IPS DF 19.7 (cell line): ENCODE data around the gene FNDC7.
"Not testable (repeated sequence)": the region's sequence is repeated elsewhere in the genome, so short reads cannot be mapped to it uniquely, and the experiment has no call there.

Experiments
- DNase-seq: peaks from one replicate; pipeline ENCODE4 v3.0.0-alpha.2; 2013; ENCODE audit warnings: low read depth, low spot score

FNDC7 gene, protein sequence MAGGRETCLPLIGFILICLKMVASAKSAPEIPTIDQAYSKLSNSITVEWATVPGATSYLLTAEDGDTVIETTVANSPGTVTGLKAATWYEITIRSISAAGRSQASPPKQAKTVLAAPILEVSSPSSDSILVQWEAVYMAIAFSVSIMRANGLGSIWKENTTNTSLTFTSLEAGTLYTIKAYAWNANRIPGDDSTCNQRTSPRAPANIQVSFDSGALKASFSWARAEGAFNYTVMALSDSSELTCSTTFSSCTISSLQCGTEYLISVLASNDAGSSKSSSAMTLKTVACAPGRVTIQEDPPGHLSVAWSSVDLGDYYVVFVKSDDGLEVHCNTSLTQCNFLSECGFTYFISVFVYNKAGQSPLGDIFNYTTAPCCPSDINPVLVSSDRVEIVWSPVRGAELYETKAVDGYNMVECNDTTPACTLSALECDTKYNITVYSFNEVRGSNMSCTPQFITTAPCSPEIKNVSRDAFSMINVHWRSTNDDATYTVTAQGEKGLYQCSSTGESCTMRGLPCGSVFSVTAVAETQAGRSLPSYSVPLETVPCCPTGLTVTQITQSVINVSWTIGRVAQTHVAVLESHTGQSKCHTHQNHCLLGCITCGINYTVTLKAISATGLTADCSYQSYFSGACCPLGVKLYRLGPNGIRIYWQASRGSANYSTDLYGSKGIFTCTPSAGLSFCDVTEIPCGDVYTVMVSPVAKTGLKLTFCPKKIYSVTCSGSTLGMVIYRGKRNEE

DNA sequence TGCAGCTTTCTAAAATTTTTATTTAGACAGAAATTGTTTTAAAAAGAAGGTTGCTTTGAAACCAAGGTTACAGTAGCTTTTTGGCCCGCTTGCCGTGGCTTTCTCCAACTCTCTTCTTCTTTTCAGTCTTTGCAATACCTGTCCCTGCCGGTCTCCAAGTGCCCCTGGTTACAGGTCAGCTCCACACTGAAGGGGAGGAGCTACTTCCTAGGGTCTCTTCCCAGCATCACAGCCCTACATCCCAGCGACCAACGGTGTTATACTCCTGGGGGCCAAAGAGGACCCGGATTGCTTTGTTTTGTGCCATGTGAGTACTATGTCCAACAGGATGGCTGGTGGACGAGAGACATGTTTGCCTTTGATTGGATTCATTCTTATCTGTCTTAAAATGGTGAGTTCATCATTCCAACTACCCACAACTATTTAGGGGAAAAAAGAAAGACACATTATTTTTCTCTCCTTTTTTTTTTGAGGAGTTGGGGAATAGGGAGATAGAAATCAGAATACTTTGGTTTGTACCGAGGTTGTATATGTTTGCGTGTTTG lies at the start of gene FNDC7:
TSS of gene FNDC7 (plus strand) at position 303 of the 545 bp plus-strand sequence. CDS start at position 329, 26 bp downstream.
- DNase-seq, result peak; percentile 64

DNA sequence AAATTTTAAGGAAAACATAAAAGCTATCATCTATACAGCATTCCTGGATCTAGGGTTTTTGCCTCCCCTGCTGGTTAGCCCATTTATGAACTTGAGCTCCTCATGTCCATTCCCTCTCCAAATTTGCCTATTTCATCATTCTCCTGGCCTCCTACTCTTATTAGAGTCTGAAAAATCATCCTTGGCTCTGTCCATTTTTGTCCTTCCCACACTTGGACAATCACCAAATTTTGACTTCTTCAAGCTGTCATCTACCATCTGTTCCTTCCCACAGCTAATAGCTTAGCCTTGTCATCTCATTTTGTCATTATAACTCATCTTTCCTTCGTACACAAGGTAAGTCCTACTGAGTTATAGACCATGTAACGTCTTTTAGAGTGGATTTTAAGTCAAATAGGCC lies 49.6 kb upstream of the FNDC7 start:
- DNase-seq, result no peak

DNA sequence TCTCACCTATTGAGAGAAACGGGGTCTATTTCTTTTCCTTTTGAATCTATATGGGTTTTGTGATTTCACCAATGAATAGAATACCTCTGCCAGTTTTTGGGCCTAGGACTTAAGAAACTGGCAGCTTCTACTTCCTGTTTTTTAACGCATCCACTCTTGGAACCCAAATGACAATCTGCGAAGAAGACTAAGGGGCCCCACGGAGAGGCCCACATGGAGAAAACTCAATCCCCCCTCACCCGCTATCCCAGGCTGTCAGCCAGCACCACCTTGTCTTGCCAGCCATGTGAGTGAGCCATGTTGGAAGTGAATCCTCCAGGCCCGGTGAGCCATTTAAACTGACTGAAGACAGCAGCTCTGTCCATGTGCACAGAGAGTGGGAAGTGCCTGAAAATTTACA lies 48.2 kb upstream of the FNDC7 start:
- no peak for DNase-seq

DNA sequence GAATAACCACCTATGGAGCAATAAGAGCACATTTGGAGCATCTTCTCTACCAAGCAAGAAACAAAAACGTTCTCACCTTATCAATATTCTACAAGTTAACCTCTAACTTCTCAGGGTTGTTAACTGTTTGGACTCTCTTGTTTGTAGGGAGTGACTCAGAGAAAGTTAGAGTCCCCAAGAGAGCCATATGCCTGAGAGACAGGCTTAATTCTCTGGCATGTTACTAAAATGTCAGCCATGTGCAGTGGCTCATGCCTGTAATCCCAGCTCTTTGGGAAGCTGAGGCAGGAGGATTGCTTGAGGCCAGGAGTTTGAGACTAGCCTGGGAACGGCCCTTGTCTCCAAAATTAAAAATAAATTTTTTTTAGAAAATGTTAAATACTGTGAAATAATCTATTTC lies 47.6 kb upstream of the FNDC7 start:
- no peak for DNase-seq

DNA sequence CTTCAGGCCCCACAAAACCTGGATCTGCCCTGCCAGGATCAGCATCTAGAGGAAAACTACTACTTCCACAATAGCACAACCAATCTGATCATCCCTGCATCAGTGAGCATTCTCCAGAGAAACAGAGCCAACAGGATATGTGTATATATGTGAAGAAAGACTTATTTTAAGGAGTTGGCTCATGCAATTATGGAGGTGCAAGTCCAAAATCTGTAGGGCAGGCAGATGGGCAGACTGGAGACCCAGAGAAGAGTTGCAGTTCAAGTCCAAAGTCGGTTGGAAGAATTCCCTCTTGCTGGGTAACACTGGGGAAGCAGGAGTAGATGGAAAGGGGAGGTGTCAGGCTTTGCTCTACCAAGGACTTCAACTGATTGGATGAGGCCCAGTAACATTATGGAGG lies 46.9 kb upstream of the FNDC7 start:
- no peak for DNase-seq

DNA sequence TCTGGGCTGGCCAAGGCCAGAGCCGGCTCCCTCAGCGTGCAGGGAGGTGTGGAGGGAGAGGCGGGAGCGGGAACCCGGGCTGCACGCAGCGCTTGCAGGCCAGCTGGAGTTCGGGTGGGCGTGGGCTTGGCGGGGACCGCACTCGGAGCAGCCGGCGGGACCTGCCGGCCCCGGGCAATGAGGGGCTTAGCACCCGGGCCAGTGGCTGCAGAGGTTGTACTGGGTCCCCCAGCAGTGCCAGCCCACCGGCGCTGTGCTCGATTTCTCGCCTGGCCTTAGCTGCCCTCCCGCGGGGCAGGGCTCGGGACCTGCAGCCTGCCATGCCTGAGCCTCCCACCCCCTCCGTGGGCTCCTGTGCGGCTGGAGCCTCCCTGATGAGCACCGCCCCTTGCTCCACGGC lies 45.3 kb upstream of the FNDC7 start:
- DNase-seq, result not testable (repeated sequence)

DNA sequence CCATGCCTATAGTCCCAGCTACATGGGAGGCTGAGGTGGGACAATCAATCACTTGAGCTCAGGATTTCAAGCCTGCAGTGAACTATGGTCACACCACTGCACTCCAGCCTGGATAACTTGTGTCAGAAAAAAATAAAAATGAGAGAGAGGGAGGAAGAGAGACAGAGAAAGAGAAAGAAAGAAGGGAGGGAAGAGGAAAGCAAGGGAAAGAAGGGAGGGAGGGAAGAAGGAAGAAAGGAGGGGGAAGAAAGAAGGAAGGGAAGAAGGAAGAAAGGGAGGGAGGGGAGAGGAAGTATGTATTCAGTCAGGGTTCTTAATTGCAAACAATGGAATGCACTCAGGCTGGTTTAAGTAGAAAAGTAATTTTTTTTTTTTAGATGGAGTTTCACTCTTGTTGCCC lies 43.9 kb upstream of the FNDC7 start:
- no peak for DNase-seq

DNA sequence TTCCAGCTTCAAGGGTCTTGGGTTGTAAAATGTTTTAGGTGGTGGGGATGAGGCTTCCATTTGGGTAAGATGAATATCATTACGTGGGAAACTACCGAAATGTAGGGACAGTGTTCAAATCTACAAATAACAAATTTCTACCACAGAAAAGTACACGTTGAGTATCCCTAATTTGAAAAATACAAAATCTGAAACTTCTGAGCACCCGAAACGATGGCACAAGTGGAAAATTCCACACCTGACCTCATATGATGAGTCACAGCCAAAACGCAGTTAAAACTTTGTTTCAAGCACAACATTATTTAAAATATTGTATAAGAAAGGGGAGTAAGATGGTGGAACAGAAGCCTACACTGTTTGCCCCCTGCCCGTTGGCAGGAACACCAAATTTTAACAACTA lies 43.0 kb upstream of the FNDC7 start:
- DNase-seq, result no peak

DNA sequence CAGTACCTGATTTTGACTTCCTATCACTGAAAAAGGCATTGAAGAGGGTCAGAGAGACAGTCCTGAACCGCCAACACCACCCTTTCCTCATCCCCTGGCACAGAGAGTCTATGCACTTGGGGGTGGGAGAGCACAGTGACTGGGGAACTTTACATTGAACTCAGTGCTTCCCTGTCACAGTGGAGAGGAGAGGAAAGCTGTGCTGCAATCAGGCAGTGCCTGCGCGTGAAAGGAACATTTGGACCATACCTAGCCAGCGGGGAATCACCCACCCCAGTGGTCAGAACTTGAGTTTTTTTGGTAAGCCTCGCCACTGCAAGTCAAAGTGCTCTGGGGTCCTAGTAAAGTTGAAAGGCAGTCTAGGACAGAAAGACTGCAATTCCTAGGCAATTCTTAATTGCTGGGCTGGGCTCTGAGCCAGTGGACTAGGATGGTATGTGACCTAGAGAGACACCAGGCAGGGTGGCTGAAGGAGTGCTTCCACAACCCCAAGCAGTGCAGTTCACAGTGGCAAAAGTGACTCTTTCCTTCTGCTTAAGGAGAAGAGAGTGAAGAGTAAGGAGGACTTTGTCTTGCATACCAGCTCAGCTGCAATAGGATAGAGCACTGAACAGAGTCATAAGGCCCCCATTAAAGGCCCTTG lies 42.5 kb upstream of the FNDC7 start:
- no peak for DNase-seq

DNA sequence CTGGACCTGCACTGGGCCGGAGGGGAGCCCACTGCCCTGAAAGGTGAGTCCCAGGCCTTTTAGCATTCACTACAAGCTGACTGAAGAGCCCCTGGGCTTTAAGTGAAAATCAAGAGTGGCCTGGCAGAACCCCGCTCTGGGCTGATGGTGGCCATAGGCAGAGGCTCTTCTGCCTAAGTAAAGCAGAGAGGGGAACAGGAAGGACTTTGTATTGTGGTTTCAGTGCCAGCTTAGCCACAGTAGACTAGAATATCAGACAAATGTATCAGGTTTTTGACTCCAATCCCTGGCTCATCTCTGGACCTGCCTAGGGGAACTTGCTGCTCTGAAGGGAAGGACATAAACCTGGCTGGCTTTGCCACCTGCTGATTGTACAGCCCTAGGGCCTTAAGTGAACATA lies 41.6 kb upstream of the FNDC7 start:
- DNase-seq, result no peak

DNA sequence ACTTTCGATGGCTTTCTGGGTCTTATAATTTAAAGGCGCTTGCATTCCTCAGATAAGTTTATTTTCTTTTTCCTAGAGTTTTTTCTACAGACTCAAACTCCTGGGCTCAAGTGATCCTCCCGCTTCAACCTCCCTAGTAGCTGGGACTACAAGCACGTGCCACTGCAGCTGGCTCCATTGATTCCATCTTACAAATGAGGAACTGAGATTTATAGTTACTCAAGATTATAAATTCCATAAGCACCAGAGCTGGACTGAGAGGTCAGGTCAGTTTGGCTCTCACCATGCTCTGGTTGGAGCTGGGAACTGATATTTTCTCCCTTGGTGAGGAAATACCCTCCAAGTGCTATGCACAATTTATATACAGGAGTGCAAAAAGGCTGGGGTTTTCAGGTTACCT lies 34.0 kb upstream of the FNDC7 start:
- no peak for DNase-seq

DNA sequence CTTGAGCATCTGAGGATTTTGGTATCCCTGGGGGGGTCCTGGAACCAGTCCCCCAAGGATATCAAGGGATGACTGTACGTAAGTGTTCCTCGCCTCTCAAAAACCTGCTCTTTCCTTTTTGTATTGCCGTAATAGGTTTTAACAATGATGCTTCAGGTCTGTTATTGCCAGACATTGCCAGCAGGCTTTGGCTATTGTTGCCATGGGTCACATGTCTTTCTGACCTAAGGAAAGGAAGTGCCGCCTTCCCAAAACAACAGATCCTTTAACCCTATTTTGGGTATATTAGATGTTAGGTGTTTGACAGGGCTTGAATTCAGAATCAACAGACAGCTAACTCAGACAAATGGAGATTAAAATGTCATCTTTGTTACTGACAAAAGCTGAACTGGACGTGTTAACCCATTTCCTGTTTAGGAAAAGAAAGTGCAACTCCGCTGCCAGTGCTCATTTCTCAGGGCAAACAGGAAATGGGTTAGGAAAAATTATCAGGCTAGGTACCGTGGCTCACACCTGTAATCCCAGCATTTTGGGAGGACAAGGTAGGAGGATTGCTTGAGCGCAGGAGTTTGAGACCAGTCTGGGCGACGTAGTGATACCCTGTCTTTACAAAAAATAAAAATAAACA lies 33.0 kb upstream of the FNDC7 start:
- DNase-seq, result no peak

DNA sequence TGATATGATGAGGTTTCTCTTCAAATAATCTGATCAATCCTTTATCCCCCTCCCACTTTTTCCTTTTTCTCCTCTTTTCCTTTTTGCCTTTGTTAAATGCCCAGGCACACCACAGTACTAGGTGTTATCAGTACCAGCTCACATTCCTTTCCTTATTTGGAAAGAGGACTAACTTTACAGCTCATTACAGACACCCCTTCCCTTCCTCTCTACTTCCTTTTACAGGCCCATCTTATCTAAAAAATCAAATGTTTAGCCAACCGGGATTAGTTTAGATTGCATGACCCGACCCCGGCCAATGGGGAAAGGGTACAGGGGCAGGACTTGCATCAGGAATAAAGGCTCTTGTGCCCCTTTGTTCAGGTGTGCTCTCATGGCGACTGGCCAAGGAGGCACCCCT lies 31.0 kb upstream of the FNDC7 start:
- peak; percentile 45 for DNase-seq

DNA sequence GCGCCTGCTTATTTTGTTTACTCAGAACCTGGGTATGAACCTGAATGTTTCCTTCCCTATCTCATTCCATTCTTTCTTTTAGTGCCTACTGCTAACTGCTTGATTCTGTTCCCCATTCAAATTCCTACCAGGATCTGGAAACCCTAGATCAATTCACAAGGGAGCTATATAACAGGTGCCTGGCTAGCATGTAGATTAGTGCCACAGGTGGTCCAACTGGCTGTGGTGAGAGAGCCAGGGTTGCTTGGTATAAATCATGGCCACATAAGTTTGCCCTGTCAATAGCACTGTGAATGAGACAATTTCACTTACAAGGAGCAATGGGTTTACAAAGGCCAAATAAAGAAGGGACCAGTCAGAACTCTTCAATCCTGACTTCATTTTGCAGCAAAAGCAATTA lies 27.2 kb upstream of the FNDC7 start:
- DNase-seq, result no peak

DNA sequence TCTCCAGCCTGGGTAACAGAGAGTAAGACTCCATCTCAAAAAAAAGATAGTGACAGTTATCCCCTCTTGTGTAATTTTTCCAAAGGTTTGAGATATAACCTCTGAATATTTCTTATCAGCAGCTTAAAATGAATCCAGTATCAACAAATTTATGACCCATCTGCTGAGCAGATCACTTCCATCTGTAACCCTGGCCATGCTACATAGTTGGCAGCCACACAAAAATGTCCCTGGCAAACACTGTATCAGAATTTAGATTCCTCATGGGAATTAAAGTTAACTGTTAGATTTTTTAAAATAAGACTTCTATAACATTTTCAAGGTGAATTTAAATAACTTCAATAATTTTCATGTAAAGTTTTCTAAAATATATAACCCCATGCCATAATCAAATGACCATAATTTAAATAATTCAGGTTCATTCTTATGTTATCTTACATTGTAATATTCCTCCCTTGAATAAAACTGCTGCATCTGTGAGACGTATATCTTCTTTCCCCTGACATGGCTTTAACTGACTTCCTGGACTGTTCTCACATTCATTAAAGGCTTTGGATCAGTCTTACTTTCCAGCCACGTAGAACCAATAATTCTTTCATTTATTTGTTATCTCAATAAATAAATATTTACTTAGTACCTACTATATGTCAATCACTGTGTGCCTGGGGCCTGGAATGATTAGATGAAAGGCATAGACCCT lies 25.9 kb upstream of the FNDC7 start:
- DNase-seq, result no peak

DNA sequence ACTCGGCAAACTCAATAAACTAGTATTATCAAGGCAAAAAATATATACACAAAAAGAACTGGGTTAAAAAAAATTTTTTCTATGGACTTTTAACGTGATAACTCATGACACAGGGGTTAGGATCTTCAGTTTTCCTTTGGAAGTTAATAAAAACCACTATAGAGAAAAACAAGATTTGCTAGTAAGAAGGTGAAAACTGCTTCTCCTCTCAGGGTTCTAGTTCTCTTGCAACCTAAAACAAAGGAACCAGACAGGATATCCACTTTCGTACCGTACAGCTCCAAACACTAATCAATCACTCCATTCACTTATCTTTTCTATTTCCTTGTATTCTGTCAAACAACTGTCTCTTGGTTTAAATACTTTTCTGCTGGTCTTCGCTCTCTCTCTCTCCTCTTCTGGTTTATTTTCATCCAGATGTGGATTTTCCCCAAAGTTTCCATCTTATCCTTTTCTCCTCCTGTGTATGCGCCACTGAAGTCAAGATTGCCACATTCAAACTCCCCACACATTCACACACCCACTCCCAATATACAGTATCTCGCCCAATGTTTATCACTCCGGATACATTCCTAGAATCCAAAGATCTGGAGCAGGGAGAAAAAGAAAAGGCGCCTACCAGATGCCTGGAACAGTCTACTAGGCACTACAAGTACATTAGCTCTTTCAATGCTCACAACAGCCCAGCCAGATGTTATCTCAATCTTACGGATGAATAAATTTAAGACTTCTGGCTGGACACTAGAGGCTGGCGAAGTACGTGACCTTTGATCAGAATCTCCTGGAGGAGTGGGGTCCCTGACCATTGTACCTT lies 21.4 kb upstream of the FNDC7 start:
- no peak for DNase-seq

DNA sequence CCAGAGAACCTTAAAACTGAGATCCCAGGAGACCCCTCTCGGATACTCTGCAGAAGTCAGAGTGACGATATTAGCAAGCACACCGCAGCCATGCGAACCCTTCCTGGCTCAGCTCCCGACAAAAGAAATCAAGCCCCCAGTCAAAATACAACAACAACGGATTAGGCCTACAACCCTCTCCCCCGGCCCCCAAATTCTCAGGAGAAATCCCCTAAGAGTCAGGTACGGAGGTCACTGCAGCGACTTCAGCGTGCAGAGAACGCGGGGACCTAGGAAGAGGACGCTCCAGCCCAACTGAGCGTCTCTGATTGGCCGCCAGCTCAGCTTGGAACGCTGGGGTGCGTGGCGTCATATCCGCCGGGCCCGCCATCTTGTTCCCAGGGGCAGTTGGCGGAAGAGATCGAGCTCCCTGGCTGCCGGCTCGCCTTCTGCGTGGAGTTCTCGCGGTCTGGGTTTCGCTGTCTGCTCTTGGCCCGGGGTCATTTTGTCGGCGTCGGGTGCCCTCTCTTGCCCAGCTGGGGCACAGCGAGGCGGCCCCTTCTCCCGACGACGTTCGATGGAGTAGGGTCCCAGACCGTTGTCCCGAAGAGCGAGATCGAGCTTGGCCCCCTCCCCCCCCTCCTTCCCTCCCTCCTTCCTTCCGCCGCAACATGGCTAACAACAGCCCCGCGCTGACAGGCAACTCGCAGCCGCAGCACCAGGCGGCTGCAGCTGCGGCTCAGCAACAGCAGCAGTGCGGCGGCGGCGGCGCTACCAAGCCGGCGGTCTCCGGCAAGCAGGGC lies 20.6 kb upstream of the FNDC7 start, which contains the start of gene PRPF38B:
TSS of gene PRPF38B (plus strand) at position 369 of the 782 bp plus-strand sequence. CDS start at position 651, 282 bp downstream.
- DNase-seq, result peak; percentile 64

DNA sequence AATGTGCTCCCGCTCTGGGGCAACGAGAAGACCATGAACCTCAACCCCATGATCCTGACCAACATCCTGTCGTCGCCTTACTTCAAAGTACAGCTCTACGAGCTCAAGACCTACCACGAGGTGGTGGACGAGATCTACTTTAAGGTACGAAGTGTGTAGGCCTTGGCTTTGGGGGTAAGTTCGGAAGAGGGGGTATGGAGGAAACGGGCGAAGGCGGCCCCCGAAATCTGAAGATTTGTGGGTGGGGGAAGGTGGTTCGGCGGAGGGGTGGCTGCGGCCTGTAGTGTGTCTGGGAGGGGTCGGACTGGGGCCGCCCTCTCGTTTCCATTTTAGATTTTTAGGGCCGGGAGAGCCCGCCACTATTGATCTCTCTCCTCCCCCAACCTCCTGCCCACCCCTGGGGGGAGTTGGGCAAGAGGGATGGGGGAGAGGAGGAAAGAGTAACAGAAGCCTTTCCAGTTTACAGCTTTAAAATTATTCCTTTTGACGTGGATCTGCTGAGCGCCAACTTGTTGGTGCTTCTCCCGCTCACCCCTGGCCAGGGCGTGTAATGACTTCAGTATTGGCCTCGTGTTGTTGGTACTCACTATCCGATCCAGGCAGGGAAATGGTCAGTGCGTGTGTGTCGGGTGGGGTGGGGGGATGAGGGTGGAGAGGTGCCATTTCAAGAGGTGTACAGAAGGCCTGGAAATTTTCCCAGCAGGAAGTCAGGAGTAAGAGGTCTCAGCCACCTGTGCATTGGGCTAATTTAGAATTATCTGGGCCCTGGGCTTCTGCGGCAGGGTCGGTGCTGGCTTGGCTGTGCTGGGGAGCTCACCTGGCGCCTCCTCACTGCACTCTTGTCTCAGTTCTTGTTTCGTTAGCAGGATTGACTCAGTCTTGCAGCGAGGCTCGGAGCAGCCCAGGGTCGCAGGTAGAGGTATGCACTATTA lies 19.7 kb upstream of the FNDC7 start:
- DNase-seq, result no peak
